Osteoblast (primary cell): ENCODE results near the gene CDC42BPA. TPM values are rescaled to one million over a fixed set of nuclear protein-coding genes. Genes with fewer than 3 reads are reported as not detected.

Experiments
- DNase-seq: peaks from one replicate; pipeline ENCODE4 v3.0.0; 2011; ENCODE audit warnings: low spot score, mixed read lengths; ENCODE audit not compliant: insufficient read length; ENCODE audit errors: missing footprints
- H2AFZ ChIP-seq: 2 replicates; pipeline ENCODE4 v1.6.0; 2011; ENCODE audit warnings: mild to moderate bottlenecking, low read length
- H3K27ac ChIP-seq: 2 replicates; pipeline ENCODE4 v1.5.1; 2011; ENCODE audit warnings: mild to moderate bottlenecking, low read depth, low read length, moderate library complexity
- H3K27me3 ChIP-seq: 2 replicates; pipeline ENCODE4 v1.6.0; 2012; ENCODE audit warnings: mild to moderate bottlenecking, control low read depth, inconsistent platforms, low read length, moderate library complexity; ENCODE audit not compliant: insufficient read depth
- H3K36me3 ChIP-seq: 2 replicates; pipeline ENCODE4 v1.5.1; 2011; ENCODE audit warnings: mild to moderate bottlenecking, low read length, control low read depth, moderate library complexity; ENCODE audit not compliant: insufficient read depth
- H3K4me1 ChIP-seq: 2 replicates; pipeline ENCODE4 v1.5.1; 2011; ENCODE audit warnings: mild to moderate bottlenecking, low read length, control low read depth, moderate library complexity; ENCODE audit not compliant: insufficient read depth
- H3K4me2 ChIP-seq: 2 replicates; pipeline ENCODE4 v1.6.0; 2011; ENCODE audit warnings: mild to moderate bottlenecking, low read length; ENCODE audit not compliant: insufficient read depth
- H3K4me3 ChIP-seq: fragments of 200-600 bp; sonication (generic); 3 replicates; pipeline ENCODE4 v1.5.1; 2012; ENCODE audit warnings: mild to moderate bottlenecking, low read length, inconsistent platforms; ENCODE audit not compliant: insufficient read depth
- H3K79me2 ChIP-seq: 2 replicates; pipeline ENCODE4 v1.6.0; 2012; ENCODE audit warnings: mild to moderate bottlenecking, low read length, control low read depth, inconsistent platforms; ENCODE audit not compliant: insufficient read depth
- H3K9me3 ChIP-seq: 2 replicates; pipeline ENCODE4 v1.5.1; 2011; ENCODE audit warnings: low read depth, low read length, control low read depth
- H4K20me1 ChIP-seq: 2 replicates; pipeline ENCODE4 v1.6.0; 2012; ENCODE audit warnings: mild to moderate bottlenecking, low read length, control low read depth; ENCODE audit not compliant: insufficient read depth
- total RNA-seq: library from RNA; depleted of rRNA; stranded (reverse); fragments of >200 nt; gene quantifications from 2 replicates; pipeline ENCODE4 v1.2.3, GENCODE V29; 2012
- TF ChIP-seq, protein P1 (sequence below): IDR thresholded peaks from 2 replicates; pipeline ENCODE4 v1.5.1; 2011; ENCODE audit warnings: mild to moderate bottlenecking, low read depth, low read length, moderate library complexity; ENCODE audit errors: extremely low read depth

The CDC42BPA gene
- total RNA-seq, 1 donor, result 77.8 TPM

DNA sequence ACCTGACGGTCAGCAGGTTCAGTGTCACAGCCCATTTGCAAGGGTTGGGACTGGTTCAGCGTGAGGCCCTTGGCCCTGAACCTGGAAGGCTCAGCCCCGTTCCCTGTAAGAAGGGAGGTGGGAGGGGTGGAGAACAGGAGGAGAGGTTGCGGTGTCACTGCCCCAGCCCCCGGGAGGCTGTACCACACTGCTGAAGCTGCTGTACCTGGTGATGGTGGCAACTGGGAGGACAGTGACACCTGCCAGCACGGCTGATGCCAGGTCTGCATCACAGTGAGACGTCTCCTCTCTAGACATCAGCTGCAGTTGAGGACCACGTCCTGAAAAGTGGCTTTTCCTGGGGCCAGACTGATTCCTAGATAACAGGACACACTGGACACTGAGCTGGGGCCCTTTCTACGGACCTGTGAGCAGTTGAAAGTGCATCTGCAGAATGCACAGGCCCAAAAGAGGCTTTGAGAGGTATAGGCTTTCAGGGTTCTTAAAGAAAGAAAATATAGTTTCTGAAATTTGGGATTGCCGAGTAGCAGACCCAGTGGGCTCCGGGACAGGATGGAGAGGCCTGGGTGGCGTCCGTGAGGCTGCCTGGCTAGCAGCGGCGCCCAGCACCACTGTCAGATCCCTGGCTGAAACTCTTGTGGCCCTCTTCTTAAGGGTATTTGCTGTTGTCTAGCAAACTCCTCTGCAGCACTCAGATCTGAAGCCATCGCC lies 330.5 kb downstream of the CDC42BPA start:
- no peak for DNase-seq
- Histone ChIP-seq H3K79me2 (no peaks in the 10 kb centered on the region), H3K36me3 (peaks cover 3% of the 10 kb centered on the region), H4K20me1 (no peaks in the 10 kb centered on the region), H2AFZ (no peak overlapping the region), H3K4me2 (no peak overlapping the region), H3K27me3 (no peaks in the 10 kb centered on the region), H3K27ac (no peak overlapping the region), H3K9me3 (no peaks in the 10 kb centered on the region), H3K4me3 (no peak overlapping the region), H3K4me1 (no peaks in the 10 kb centered on the region)
- TF ChIP-seq, protein P1, sequence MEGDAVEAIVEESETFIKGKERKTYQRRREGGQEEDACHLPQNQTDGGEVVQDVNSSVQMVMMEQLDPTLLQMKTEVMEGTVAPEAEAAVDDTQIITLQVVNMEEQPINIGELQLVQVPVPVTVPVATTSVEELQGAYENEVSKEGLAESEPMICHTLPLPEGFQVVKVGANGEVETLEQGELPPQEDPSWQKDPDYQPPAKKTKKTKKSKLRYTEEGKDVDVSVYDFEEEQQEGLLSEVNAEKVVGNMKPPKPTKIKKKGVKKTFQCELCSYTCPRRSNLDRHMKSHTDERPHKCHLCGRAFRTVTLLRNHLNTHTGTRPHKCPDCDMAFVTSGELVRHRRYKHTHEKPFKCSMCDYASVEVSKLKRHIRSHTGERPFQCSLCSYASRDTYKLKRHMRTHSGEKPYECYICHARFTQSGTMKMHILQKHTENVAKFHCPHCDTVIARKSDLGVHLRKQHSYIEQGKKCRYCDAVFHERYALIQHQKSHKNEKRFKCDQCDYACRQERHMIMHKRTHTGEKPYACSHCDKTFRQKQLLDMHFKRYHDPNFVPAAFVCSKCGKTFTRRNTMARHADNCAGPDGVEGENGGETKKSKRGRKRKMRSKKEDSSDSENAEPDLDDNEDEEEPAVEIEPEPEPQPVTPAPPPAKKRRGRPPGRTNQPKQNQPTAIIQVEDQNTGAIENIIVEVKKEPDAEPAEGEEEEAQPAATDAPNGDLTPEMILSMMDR, result no peak

DNA sequence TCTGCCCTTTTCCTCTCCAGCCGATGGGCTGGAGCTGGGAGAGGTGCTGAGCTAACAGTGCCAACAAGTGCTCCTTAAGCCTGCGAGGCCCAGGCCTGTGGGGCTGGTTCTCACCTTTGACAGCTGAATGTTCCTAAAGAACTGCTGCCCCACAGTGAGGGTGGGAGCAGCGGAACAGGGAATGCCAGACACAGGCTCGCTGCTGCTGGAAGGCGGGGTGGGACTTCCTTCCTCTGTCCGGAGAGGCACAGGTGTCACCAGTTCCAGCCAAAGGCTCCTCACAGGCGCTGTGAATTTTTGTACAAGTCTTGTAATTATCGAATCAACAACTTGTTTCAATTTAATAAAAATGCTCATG lies 331.1 kb downstream of the CDC42BPA start:
- H3K4me2 ChIP-seq, result no peak overlapping the region
- H3K4me1 ChIP-seq, result no peaks in the 10 kb centered on the region
- TF ChIP-seq, protein P1, result no peak
- H3K9me3 ChIP-seq, result no peaks in the 10 kb centered on the region
- no peak overlapping the region for H2AFZ ChIP-seq
- no peak overlapping the region for H3K4me3 ChIP-seq
- H3K79me2 ChIP-seq, result no peaks in the 10 kb centered on the region
- H4K20me1 ChIP-seq, result no peaks in the 10 kb centered on the region
- H3K36me3 ChIP-seq, result no peaks in the 10 kb centered on the region
- DNase-seq, result no peak
- H3K27me3 ChIP-seq, result no peaks in the 10 kb centered on the region
- no peak overlapping the region for H3K27ac ChIP-seq

DNA sequence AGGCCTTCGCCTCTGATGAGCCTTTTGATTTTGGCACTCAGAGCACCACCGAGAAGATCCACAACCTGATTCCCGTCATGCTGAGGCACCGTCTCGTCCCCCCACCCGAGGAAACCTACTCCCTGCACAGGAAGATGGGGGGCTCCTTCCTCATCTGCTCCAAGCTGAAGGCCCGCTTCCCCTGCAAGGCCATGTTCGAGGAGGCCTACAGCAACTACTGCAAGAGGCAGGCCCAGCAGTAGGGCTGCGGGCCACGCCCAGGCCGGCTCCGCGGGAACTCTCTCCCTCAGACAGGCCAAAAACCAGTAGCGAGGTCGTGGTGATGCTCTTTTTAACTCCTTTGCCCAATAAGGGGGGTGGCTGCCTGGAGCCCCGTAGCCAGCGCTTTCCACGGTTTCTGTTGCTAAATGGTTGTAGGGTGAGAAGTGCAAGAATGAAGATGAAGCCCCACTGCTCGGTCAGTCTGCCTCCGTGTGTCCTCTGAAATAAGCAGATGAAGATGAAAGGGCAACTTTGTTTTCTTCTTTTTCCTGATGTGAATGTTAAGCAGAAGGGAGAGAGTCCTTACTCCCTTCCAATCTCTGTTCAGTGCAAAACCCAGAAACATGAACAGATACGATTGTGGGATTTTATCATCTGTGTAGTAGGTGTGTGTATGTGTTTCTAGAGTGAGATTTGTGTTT lies 331.7 kb downstream of the CDC42BPA start:
- H4K20me1 ChIP-seq, result no peaks in the 10 kb centered on the region

More for the DNA sequence above, 331.7 kb downstream of the CDC42BPA start:
- no peak for DNase-seq
- no peak overlapping the region for H3K27ac ChIP-seq
- H2AFZ ChIP-seq, result no peak overlapping the region
- H3K4me2 ChIP-seq, result no peak overlapping the region
- H3K79me2 ChIP-seq, result no peaks in the 10 kb centered on the region
- no peaks in the 10 kb centered on the region for H3K36me3 ChIP-seq
- H3K27me3 ChIP-seq, result no peaks in the 10 kb centered on the region
- TF ChIP-seq, protein P1, result no peak
- no peak overlapping the region for H3K4me3 ChIP-seq
- no peaks in the 10 kb centered on the region for H3K4me1 ChIP-seq
- H3K9me3 ChIP-seq, result no peaks in the 10 kb centered on the region
